ENCODE results near the gene PTPN2.
"Not testable (repeated sequence)": the region's sequence is repeated elsewhere in the genome, so short reads cannot be mapped to it uniquely, and the experiment has no call there.

Gene PTPN2

GRCh38 chr18:12769644-12770440, 114.2 kb downstream of the PTPN2 start:
- no peak for DNase-seq

GRCh38 chr18:12769136-12769535, 114.9 kb downstream of the PTPN2 start:
- no peak for DNase-seq

GRCh38 chr18:12768625-12769024, 115.4 kb downstream of the PTPN2 start:
- no peak for DNase-seq

DNA sequence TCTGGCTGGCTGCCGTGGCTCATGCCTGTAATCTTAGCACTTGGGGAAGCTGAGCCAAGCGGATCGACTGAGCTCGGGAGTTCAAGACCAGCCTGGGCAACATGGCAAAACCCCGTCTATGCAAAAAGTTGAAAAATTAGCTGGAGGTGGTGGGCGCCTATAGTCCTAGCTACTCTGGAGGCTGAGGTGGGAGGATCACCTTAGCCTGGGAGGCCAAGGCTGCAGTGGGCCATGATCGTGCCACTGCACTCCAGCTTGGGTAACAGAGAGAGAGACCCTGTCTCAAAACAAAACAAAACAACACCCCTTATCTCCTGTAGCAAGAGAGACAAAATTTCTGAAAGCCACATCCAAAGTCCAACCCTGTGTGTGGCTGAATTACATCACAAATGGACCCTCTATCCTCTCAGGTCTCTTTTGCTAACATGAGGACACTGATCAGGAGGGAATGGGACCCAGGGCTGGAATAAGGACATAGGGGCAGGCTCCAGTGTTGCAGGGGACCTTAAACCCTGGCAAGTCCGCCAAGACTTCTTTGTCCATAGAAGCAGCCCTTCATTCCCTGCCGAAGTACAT, 116.4 kb downstream of the PTPN2 start:
- no peak for DNase-seq

DNA sequence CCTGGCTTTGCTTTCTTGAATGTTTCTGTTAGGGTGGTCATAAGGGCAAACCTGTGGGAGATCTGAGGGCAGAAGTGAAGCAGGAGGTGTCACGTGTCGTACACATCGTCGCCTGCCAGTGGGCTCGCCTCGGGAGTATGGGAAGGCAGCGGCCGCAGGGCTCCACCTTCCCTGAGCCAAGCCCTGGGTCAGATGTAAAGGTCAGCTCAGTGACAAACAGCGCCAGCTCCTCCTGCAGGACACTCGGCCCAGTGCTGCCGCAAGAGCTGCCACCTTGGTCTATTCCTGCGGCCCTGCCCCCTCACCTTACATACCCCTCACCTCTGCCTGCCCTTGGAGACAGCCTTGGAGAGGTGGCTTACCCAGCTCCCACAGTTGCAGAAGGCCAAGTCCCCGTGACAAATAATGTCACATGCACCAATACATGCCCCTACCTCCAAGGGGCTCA, 117.0 kb downstream of the PTPN2 start:
- no peak for DNase-seq

- no peak for DNase-seq
Observed at GRCh38 chr18:12765586-12765985, 118.5 kb downstream of the PTPN2 start.

DNA sequence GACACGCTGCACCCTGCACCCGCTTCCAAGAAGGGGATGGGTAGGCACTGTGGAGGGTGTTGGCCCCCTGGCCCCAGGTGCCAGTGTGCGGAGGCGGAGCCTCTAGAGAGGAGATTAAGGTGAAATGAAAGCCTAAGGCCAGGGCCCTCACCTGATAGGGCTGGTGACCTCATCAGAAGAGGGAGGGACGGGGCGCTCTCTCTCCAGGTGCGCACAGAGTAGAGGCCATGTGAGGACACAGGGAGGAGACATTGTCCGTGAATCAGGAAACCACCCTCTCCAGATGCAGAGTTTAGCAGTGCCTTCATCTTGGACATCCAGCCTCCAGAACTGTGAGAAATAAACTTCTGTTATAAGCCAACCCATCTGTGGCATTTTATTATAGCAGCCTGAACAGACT, 118.9 kb downstream of the PTPN2 start:
- DNase-seq, result no peak

- not testable (repeated sequence) for DNase-seq
Observed at GRCh38 chr18:12758566-12758965, 125.5 kb downstream of the PTPN2 start.

GRCh38 chr18:12756619-12757239, 127.3 kb downstream of the PTPN2 start:
- not testable (repeated sequence) for DNase-seq

DNA sequence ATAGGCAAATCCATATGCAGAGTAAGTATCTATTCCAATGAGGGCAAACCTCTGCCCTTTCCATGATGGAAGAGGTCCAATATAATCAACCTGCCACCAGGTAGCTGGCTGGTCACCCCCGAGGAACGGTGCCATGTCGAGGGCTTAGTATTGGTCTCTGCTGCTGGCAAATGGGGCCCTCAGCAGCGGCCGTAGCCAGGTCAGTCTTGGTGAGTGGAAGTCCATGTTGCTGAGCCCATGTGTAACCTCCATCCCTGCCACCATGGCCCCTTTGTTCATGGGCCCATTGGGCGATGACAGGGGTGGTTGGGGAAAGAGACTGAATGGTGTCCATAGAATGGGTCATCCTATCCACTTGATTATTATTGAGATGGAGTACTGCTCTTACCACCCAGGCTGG, 128.4 kb downstream of the PTPN2 start:
- DNase-seq, result not testable (repeated sequence)

DNA sequence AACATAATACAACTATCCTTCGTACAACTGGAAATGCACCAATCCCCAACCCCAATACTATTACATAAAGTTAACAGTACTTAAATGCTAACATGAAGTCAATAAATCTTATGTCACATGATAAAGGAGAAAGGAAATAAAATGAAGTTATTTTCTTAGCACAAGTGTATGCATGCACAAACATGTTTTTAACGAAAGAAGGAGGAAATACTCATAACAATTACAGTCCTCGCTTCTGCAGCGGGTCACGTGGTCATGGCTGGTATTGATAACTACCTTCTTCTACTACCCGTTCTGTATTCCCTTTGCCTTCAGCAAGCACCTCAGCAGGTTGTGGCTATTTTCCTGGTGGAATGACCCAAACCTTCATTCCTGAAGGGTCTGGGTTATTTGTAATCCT, 129.5 kb downstream of the PTPN2 start:
- DNase-seq, result no peak

DNA sequence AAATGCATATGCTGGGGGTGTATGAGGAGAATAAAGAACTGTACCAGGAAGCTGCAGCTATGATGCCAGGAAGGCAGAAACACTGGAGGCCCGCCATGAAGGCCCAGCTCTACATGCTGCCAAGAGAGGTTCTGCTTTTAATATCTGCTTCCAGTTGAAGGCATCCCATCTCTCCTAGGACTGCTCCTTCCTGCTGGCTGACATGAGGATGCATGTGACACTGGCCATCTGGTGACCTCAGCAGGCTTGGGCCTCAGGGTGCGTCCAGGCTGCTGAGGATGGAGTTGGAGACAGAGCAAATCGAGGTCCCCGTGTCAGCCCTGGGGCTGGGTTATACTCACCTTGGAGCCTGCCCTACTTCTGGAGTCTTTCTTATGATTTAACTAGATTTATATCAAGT, 132.1 kb downstream of the PTPN2 start:
- DNase-seq, result no peak

DNA sequence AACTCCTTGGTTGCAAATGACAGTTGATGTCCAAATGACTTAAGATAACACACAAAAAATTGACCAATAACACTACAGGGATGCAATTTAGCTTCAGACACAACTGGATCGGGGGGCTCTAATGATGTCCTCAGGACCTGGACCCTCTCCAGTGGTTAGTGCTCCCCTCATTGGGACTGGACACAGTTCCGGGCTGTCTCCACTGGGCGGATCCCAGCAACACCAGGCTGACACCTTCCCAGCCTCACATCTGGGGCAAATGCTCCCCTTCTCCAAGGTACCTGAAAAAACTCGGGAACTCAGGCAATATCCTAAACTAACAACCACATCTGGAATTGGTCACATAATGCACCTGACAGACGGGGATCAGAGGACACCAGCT, 132.5 kb downstream of the PTPN2 start:
- no peak for DNase-seq

- DNase-seq, result no peak
Observed at GRCh38 chr18:12750715-12751502, 133.1 kb downstream of the PTPN2 start.

DNA sequence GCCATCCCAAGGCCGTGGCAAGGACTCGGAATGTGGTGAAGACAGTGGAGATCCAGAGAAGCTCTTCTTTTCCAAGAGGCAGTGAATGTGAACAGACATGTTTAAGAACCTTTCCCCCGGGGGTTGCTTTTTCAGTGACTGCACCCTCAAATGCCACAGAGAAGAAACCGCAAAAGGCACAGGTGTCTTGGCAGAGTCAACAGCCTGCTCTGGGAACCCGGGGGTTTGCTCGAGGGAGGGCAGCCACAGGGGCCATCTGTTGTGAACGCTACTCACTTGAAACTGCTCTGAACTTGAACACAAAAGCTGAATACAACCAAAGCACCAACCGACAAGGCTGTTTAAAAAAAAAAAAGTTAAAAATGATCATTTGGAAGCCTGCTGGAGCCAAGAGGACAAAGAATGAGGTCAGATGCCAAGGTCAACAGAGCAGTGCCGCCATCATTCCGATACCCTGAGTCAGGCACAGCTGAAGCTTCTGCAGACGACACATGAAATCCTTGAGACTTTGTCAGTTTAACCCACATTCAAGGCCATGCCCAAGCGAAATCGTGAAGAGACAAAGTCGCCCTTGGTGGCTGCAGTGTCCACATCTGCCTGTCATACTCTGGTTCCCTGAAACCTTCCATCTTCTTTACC, 133.8 kb downstream of the PTPN2 start:
- no peak for DNase-seq

- DNase-seq, result no peak
Observed at GRCh38 chr18:12749121-12749520, 134.9 kb downstream of the PTPN2 start.

- DNase-seq, result no peak
Observed at GRCh38 chr18:12748671-12749070, 135.4 kb downstream of the PTPN2 start.

DNA sequence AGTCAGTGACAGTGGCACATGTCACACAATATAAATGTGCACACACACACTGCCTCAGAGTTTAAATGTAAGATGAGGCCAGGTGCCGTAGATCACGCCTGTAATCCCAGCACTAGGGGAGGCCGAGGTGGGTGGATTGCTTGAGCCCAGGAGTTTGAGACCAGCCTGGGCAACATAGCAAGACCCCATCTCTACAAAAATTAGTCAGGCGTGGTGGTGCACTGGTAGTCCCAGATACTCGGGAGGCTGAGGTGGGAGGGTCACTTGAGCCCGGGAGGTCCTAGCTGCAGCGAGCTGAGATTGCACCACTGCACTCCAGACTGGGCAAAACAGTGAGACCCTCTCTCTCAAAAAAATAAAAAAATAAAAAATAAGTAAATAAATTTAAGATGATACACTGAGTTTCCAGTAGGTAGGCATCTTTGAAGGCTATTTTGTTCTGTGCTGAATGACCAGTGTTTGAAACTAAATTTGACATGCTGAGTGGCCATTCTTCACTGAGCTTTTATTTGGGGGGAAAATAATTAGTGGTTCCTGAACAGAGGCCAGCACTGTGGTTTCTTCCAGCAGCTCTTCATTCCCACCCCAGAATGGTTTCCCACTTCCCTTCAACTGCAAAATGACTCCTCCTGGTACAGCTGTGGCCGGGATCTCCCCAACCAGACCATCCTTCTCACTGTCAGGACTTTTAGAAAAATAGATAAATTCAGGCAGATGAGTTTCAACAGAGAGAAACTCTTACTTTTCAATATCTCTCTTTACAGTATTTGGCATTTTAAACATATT, 136.3 kb downstream of the PTPN2 start:
- DNase-seq, result no peak

DNA sequence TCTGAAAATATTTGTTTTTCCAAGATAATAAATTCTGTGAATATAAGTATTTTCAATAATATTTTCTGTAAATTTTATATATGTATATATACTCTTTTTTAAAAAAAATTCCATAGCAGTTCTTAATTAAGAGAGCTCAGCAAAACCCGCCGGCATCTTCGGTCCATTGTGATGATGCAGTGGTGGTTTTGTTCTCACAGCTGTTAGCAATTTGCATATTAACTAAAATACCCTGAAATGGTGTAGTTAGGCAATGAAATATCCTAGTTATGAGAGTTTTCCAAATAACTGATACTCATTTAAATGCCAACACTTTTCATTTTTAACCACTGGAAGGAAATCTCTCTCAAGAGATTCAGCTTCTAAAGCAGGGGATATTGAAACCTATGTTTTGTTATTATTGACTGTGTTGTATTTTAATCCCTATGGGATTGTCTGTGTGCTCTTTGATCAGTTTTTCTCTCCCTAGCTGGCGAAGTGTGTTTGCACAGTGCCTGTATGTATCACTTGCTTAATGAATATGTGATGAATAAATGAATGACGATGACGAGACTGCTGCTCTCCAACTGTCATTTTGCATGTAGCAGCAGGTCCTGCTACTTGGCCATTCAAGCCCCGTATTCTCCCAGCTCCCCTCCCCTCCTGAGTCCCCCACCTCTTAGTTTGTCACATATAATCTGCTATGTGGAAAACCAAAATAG, 138.8 kb downstream of the PTPN2 start:
- DNase-seq, result no peak

DNA sequence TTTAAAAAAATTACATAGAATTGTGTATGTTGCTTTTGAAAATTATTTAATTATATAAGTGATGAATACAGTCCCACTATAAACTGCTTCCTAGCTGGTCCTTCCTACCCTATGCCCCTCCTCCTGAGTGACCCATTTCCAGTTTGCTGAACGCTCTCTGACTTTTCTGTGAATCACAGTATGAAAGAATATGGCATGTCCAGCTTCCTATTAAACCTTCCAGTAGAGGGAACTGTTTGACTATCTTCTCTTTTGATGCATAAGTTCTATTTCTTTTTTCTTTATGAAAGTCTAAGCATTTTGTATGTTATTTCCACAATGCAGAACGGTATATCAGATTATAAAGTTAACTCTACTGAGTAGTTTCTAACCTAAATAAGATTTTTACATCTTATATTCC, 139.9 kb downstream of the PTPN2 start:
- DNase-seq, result no peak

DNA sequence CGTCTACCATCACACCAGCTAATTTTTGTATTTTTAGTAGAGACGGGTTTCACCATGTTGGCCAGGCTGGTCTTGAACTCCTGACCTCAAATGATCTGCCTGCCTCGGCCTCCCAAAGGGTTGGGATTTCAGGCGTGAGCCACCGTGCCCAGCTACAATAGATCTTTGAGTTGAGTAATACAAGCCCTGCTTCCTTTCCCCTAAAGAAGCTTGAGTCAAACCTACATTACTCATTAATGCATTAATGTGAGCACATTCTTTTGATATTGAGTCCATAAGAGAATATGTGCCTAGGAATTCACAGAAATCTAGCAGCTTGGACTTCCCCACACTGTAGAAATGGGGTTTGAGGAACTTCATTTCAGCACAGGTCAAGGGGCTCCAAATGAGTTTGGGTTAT, 141.6 kb downstream of the PTPN2 start:
- DNase-seq, result no peak
